Measurements from ENCODE around the gene ASL.
"Not testable (repeated sequence)": the region's sequence is repeated elsewhere in the genome, so short reads cannot be mapped to it uniquely, and the experiment has no call there.

The ASL gene

GRCh38 chr7:66075590-66076461, at the start of gene ASL:
Gene ASL, plus strand, starts transcription at chr7:66075819. Its CDS starts 263 bp downstream, at chr7:66076082.
- DNase-seq (ENCODE audit: low read depth in 2 of 2, low spot score in 1 of 2) = peak; percentile 67 to 74

GRCh38 chr7:66028342-66028741, 47.3 kb upstream of the ASL start:
- not testable (repeated sequence) for DNase-seq (ENCODE audit: low read depth in 2 of 2, low spot score in 1 of 2)

GRCh38 chr7:66033471-66034385, 41.9 kb upstream of the ASL start:
- DNase-seq (ENCODE audit: low read depth in 2 of 2, low spot score in 1 of 2) = no peak

GRCh38 chr7:66034436-66035010, 41.1 kb upstream of the ASL start:
- not testable (repeated sequence) for DNase-seq (ENCODE audit: low read depth in 2 of 2, low spot score in 1 of 2)

- no peak for DNase-seq (ENCODE audit: low read depth in 2 of 2, low spot score in 1 of 2)
Observed at GRCh38 chr7:66036382-66036781, 39.2 kb upstream of the ASL start.

- no peak for DNase-seq (ENCODE audit: low read depth in 2 of 2, low spot score in 1 of 2)
Observed at GRCh38 chr7:66036788-66037187, 38.8 kb upstream of the ASL start.

GRCh38 chr7:66039094-66039670, 36.4 kb upstream of the ASL start:
- DNase-seq (ENCODE audit: low read depth in 2 of 2, low spot score in 1 of 2) = no peak

- DNase-seq (ENCODE audit: low read depth in 2 of 2, low spot score in 1 of 2) = no peak
Observed at GRCh38 chr7:66043681-66044497, 31.7 kb upstream of the ASL start.

- not testable (repeated sequence) for DNase-seq (ENCODE audit: low read depth in 2 of 2, low spot score in 1 of 2)
Observed at GRCh38 chr7:66044498-66044854, 31.1 kb upstream of the ASL start.

GRCh38 chr7:66047426-66047825, 28.2 kb upstream of the ASL start:
- no peak for DNase-seq (ENCODE audit: low read depth in 2 of 2, low spot score in 1 of 2)

GRCh38 chr7:66049886-66050285, 25.7 kb upstream of the ASL start:
- DNase-seq (ENCODE audit: low read depth in 2 of 2, low spot score in 1 of 2) = not testable (repeated sequence)

GRCh38 chr7:66050337-66050957, 25.2 kb upstream of the ASL start:
- no peak for DNase-seq (ENCODE audit: low read depth in 2 of 2, low spot score in 1 of 2)

- no peak for DNase-seq (ENCODE audit: low read depth in 2 of 2, low spot score in 1 of 2)
Observed at GRCh38 chr7:66050990-66051448, 24.6 kb upstream of the ASL start.

- DNase-seq (ENCODE audit: low read depth in 2 of 2, low spot score in 1 of 2) = no peak
Observed at GRCh38 chr7:66052447-66052846, 23.2 kb upstream of the ASL start.

- DNase-seq (ENCODE audit: low read depth in 2 of 2, low spot score in 1 of 2) = no peak
Observed at GRCh38 chr7:66054063-66054462, 21.6 kb upstream of the ASL start.

GRCh38 chr7:66055321-66055956, 20.2 kb upstream of the ASL start:
- no peak for DNase-seq (ENCODE audit: low read depth in 2 of 2, low spot score in 1 of 2)

- DNase-seq (ENCODE audit: low read depth in 2 of 2, low spot score in 1 of 2) = no peak
Observed at GRCh38 chr7:66060796-66061195, 14.8 kb upstream of the ASL start.

GRCh38 chr7:66069732-66070131, 5.9 kb upstream of the ASL start:
- no peak for DNase-seq (ENCODE audit: low read depth in 2 of 2, low spot score in 1 of 2)

- no peak for DNase-seq (ENCODE audit: low read depth in 2 of 2, low spot score in 1 of 2)
Observed at GRCh38 chr7:66070222-66070621, 5.4 kb upstream of the ASL start.

All from stimulated activated CD8-positive, alpha-beta memory T cell treated with anti-CD3 and anti-CD28 coated beads, Interleukin-4, amount 100 ng/mL, for 4 hours (primary cell).